Lung (tissue), 12 donors: ENCODE measurements around the gene JAG2. TPM values are rescaled to one million over a fixed set of nuclear protein-coding genes. Genes with fewer than 3 reads are reported as not detected.

Experiments
- ATAC-seq: fragments of 200-7000 bp; cut with Tn5 transposase; one replicate; pipeline ENCODE4 v1.9.1; 2020; ENCODE audit warnings: moderate number of reproducible peaks; ENCODE audit not compliant: insufficient read depth, low FRiP score
- DNase-seq, 3 donors: peaks; one replicate each; pipeline ENCODE4 v3.0.0-alpha.2; 2013 to 2017
- H3K27ac ChIP-seq, 2 donors: one replicate each; pipeline ENCODE4 v1.5.1; 2013; ENCODE audit warnings: mild to moderate bottlenecking in 2 of 2, moderate library complexity in 2 of 2, control low read depth in 1 of 2, inconsistent platforms in 1 of 2, low read depth in 1 of 2, low read length in 1 of 2
- H3K27me3 ChIP-seq, 3 donors: one replicate each; pipeline ENCODE4 v1.5.1; 2013; ENCODE audit warnings: low read length in 2 of 3; ENCODE audit not compliant: control insufficient read depth in 3 of 3, insufficient read depth in 3 of 3
- H3K36me3 ChIP-seq, 4 donors: one replicate each; pipeline ENCODE4 v1.5.1; 2013; ENCODE audit warnings: low read length in 4 of 4, mild to moderate bottlenecking in 1 of 4, moderate library complexity in 1 of 4; ENCODE audit not compliant: control insufficient read depth in 4 of 4, insufficient read depth in 4 of 4
- H3K4me1 ChIP-seq, 5 donors: one replicate each; pipeline ENCODE4 v1.5.1; 2013; ENCODE audit warnings: low read length in 5 of 5, mild to moderate bottlenecking in 2 of 5, moderate library complexity in 1 of 5; ENCODE audit not compliant: control insufficient read depth in 5 of 5, insufficient read depth in 5 of 5
- H3K4me3 ChIP-seq: one replicate; pipeline ENCODE4 v1.5.1; 2013; ENCODE audit warnings: mild to moderate bottlenecking, control low read depth, moderate library complexity
- H3K9ac ChIP-seq, 2 donors: one replicate each; pipeline ENCODE4 v1.5.1; 2013; ENCODE audit warnings: low read length in 2 of 2, control low read depth in 1 of 2; ENCODE audit not compliant: insufficient read depth in 1 of 2
- H3K9me3 ChIP-seq, 4 donors: one replicate each; pipeline ENCODE4 v1.5.1; 2013; ENCODE audit warnings: low read length in 3 of 4, mild to moderate bottlenecking in 1 of 4, moderate library complexity in 1 of 4; ENCODE audit not compliant: control insufficient read depth in 4 of 4, insufficient read depth in 3 of 4
- WGBS, 2 donors: extraction: QIAGEN DNeasy Blood & Tissue Kit; methylation state at CpG; one replicate each; pipeline ENCODE4 v1.1.7; 2013; 5-methylcytosine and 5-hydroxymethylcytosine counted together
- polyA plus RNA-seq, 2 donors: library from polyadenylated mRNA; stranded (reverse); fragments of 200-250 nt; gene quantifications; one replicate each; pipeline ENCODE4 v1.2.1, GENCODE V29; 2013
- total RNA-seq, 2 donors: library from RNA; depleted of rRNA in 1 of 2; stranded (reverse); fragments of >200 nt in 1 of 2; gene quantifications; one replicate each; pipeline ENCODE4 v1.2.1, GENCODE V29; 2014 to 2021
- TF ChIP-seq, protein P1 (sequence below): IDR thresholded peaks from 2 replicates; pipeline ENCODE4 v1.5.1; 2012; ENCODE audit warnings: mild to moderate bottlenecking; ENCODE audit errors: control extremely low read depth, extremely low read depth
- donor health status: control.
- donor health status: control.
- donor health status: Bipolar disorder and iron deficiency.
- donor health status: healthy.
- donor health status: DM: yes; HTN: yes; CAD: no.

Gene JAG2
- total and polyA plus RNA-seq, 4 donors = 14.1 to 35.1 (median 27.8) TPM

- Histone ChIP-seq H3K27ac (no peak overlapping the region), H3K36me3 (peaks cover 0 to 30% (median 0%) of the 10 kb centered on the region in 4 donors), H3K9ac (no peak overlapping the region), H3K27me3 (no peaks in the 10 kb centered on the region), H3K4me3 (no peak overlapping the region), H3K9me3 (no peaks in the 10 kb centered on the region), H3K4me1 (peaks cover 0 to 10% (median 0%) of the 10 kb centered on the region in 5 donors)
- ATAC-seq = no peak
- TF ChIP-seq, protein P1, sequence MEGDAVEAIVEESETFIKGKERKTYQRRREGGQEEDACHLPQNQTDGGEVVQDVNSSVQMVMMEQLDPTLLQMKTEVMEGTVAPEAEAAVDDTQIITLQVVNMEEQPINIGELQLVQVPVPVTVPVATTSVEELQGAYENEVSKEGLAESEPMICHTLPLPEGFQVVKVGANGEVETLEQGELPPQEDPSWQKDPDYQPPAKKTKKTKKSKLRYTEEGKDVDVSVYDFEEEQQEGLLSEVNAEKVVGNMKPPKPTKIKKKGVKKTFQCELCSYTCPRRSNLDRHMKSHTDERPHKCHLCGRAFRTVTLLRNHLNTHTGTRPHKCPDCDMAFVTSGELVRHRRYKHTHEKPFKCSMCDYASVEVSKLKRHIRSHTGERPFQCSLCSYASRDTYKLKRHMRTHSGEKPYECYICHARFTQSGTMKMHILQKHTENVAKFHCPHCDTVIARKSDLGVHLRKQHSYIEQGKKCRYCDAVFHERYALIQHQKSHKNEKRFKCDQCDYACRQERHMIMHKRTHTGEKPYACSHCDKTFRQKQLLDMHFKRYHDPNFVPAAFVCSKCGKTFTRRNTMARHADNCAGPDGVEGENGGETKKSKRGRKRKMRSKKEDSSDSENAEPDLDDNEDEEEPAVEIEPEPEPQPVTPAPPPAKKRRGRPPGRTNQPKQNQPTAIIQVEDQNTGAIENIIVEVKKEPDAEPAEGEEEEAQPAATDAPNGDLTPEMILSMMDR = no peak
- WGBS, 2 donors = 90 to 91% methylated on average over 35 to 37 of the region's 37 CpGs
- no peak for DNase-seq
Measured at GRCh38 chr14:105151084-105151837, 17.3 kb downstream of the JAG2 start.

GRCh38 chr14:105150368-105151083 is 18.1 kb downstream of the JAG2 start:
- ATAC-seq (no peak), DNase-seq (no peak)
- peaks cover 0 to 10% (median 0%) of the 10 kb centered on the region in 5 donors for H3K4me1 ChIP-seq
- no peak overlapping the region for H3K27ac ChIP-seq
- H3K4me3 ChIP-seq = no peak overlapping the region
- H3K9ac ChIP-seq = no peak overlapping the region
- no peaks in the 10 kb centered on the region for H3K9me3 ChIP-seq
- no peaks in the 10 kb centered on the region for H3K27me3 ChIP-seq
- TF ChIP-seq, protein P1 = no peak
- H3K36me3 ChIP-seq = peaks cover 0 to 37% (median 0%) of the 10 kb centered on the region in 4 donors
- 91 to 94% methylated on average over 32 to 35 of the region's 35 CpGs for WGBS, 2 donors

- peaks cover 0 to 34% (median 0%) of the 10 kb centered on the region in 4 donors for H3K36me3 ChIP-seq
- no peaks in the 10 kb centered on the region for H3K27me3 ChIP-seq
- DNase-seq (no peak), ATAC-seq (no peak)
- H3K9me3 ChIP-seq = no peaks in the 10 kb centered on the region
- 86 to 90% methylated on average over 4 of the region's 4 CpGs for WGBS, 2 donors
- no peak overlapping the region for H3K27ac ChIP-seq
- H3K9ac ChIP-seq = no peak overlapping the region
- peaks cover 0 to 10% (median 0%) of the 10 kb centered on the region in 5 donors for H3K4me1 ChIP-seq
- TF ChIP-seq, protein P1 = no peak
- H3K4me3 ChIP-seq = no peak overlapping the region
Measured at GRCh38 chr14:105150026-105150367, 18.6 kb downstream of the JAG2 start.
